OCI-LY7 (cell line): ENCODE data around the gene FOXO3. TPM values are rescaled to one million over a fixed set of nuclear protein-coding genes. Genes with fewer than 3 reads are reported as not detected.

Source experiments
- BruUV-seq: library from RNA; stranded (reverse); fragments of 400-500 nt; replicated peaks from 2 replicates; lab custom pipeline; 2021; lab: Mats Ljungman, UMichigan
- CTCF ChIA-PET: fragments of 300-600 bp; sonication (Branson Sonifier 250); formaldehyde crosslinking; loops from one replicate; lab custom pipeline; 2022; ENCODE audit warnings: antibody characterized with exemption; ENCODE audit not compliant: unreplicated experiment; lab: Charles Lee
- POLR2A ChIA-PET: fragments of 300-600 bp; sonication (Branson Sonifier 250); formaldehyde crosslinking; loops from one replicate; lab custom pipeline; 2022; ENCODE audit warnings: antibody characterized with exemption; lab: Charles Lee
- DNase-seq: peaks from one replicate; pipeline ENCODE4 v3.0.0-alpha.2; 2015; ENCODE audit warnings: low spot score
- H2AFZ ChIP-seq: fragments of 200-600 bp; sonication (generic), shearing (Covaris generic); 2 replicates; pipeline ENCODE4 v1.6.1; 2014; ENCODE audit warnings: mild to moderate bottlenecking, antibody characterized with exemption, low read length, moderate library complexity
- H3K27ac ChIP-seq: fragments of 200-600 bp; sonication (generic); 2 replicates; pipeline ENCODE4 v1.5.1; 2014; ENCODE audit warnings: mixed run types, low read depth, mild to moderate bottlenecking, moderate library complexity, low read length, inconsistent platforms; ENCODE audit not compliant: poor library complexity, severe bottlenecking
- H3K36me3 ChIP-seq: fragments of 200-600 bp; sonication (generic); 2 replicates; pipeline ENCODE4 v1.6.1; 2014; ENCODE audit warnings: mild to moderate bottlenecking, antibody characterized with exemption, low read length, moderate library complexity, mixed read lengths; ENCODE audit not compliant: insufficient read depth
- H3K4me1 ChIP-seq: fragments of 200-600 bp; sonication (generic); 2 replicates; pipeline ENCODE4 v1.5.1; 2014; ENCODE audit warnings: mild to moderate bottlenecking, low read length; ENCODE audit not compliant: insufficient read depth, poor library complexity, severe bottlenecking
- H3K4me2 ChIP-seq: fragments of 200-600 bp; sonication (generic); 2 replicates; pipeline ENCODE4 v1.6.1; 2014; ENCODE audit warnings: mild to moderate bottlenecking, low read length
- H3K4me3 ChIP-seq: fragments of 200-600 bp; sonication (generic); 2 replicates; pipeline ENCODE4 v1.5.1; 2014; ENCODE audit warnings: mild to moderate bottlenecking, low read depth, low read length; ENCODE audit not compliant: poor library complexity, severe bottlenecking
- H3K79me2 ChIP-seq: fragments of 200-600 bp; sonication (generic); 2 replicates; pipeline ENCODE4 v1.6.1; 2016; ENCODE audit warnings: low read depth, mild to moderate bottlenecking, low read length, moderate library complexity, mixed read lengths; ENCODE audit not compliant: insufficient read depth
- H3K9me2 ChIP-seq: fragments of 200-600 bp; sonication (generic); 2 replicates; pipeline ENCODE4 v1.6.1; 2016; ENCODE audit warnings: mild to moderate bottlenecking, low read length, mixed read lengths; ENCODE audit not compliant: insufficient read depth
- H3K9me3 ChIP-seq: fragments of 200-600 bp; sonication (generic); 2 replicates; pipeline ENCODE4 v1.6.1; 2014; ENCODE audit warnings: mild to moderate bottlenecking, mixed run types, low read length, mixed read lengths
- H4K20me1 ChIP-seq: fragments of 200-600 bp; sonication (generic); 2 replicates; pipeline ENCODE4 v1.6.1; 2014; ENCODE audit warnings: mild to moderate bottlenecking, antibody characterized with exemption, low read length, moderate library complexity, mixed read lengths; ENCODE audit not compliant: insufficient read depth
- EZH2phosphoT487 ChIP-seq: fragments of 200-600 bp; sonication (generic); IDR thresholded peaks from 2 replicates; pipeline ENCODE4 v1.6.1; 2018; ENCODE audit warnings: low read depth, borderline replicate concordance, mild to moderate bottlenecking, mixed run types, antibody characterized with exemption, low read length, moderate library complexity, mixed read lengths
- intact Hi-C: fragments of 100-400 bp; cut with micrococcal nuclease; formaldehyde crosslinking; loops from one replicate; pipeline ENCODE4 v1.10.0; 2022; ENCODE audit not compliant: unreplicated experiment
- total RNA-seq, 2 experiments: library from RNA; depleted of rRNA in 1 of 2; stranded (reverse); fragments of >200 nt in 1 of 2; shearing (Covaris generic) in 1 of 2; gene quantifications; 2 replicates each; pipeline ENCODE4 v1.2.3, GENCODE V29; 2014 to 2022
- TF ChIP-seq, protein P1 (sequence below): fragments of 200-600 bp; sonication (generic); conservative IDR thresholded peaks from 2 replicates; pipeline ENCODE4 v1.5.1; 2014; ENCODE audit warnings: mild to moderate bottlenecking, antibody characterized with exemption, low read length, moderate library complexity, mixed read lengths

FOXO3 gene
- total RNA-seq, 2 experiments from 2014 or later: 3.8 to 9.9 TPM

DNA sequence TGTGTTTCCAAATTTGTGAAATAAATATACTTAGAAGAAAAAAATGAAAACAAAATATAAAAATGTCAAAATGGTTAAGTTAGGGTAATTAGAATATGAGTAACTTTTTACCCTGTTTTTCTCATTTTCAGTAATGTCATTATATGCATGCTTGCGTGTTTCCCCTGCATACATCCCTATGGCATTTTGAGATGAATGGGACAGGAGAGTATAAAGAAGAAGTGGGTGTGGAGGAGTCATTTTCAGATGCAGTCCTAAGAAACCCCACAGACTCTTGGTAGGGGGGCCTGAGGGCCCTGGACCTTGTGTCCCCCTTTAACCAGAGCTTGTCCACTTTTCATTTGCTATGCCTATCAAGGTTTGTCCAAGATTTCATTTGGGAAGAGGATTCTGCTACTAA is 77.2 kb downstream of the FOXO3 start:
- ChIA-PET CTCF (no interaction called here), POLR2A (no interaction called here)
- Histone ChIP-seq H3K9me2 (no peaks in the 10 kb centered on the region), H2AFZ (no peak overlapping the region), H3K79me2 (no peaks in the 10 kb centered on the region), H3K4me2 (no peak overlapping the region), H3K4me1 (peaks cover 5% of the 10 kb centered on the region), H4K20me1 (no peaks in the 10 kb centered on the region), H3K27ac (no peak overlapping the region), H3K4me3 (no peak overlapping the region), H3K9me3 (no peaks in the 10 kb centered on the region), H3K36me3 (no peaks in the 10 kb centered on the region)
- TF ChIP-seq EZH2phosphoT487: no peak
- TF ChIP-seq, protein P1, sequence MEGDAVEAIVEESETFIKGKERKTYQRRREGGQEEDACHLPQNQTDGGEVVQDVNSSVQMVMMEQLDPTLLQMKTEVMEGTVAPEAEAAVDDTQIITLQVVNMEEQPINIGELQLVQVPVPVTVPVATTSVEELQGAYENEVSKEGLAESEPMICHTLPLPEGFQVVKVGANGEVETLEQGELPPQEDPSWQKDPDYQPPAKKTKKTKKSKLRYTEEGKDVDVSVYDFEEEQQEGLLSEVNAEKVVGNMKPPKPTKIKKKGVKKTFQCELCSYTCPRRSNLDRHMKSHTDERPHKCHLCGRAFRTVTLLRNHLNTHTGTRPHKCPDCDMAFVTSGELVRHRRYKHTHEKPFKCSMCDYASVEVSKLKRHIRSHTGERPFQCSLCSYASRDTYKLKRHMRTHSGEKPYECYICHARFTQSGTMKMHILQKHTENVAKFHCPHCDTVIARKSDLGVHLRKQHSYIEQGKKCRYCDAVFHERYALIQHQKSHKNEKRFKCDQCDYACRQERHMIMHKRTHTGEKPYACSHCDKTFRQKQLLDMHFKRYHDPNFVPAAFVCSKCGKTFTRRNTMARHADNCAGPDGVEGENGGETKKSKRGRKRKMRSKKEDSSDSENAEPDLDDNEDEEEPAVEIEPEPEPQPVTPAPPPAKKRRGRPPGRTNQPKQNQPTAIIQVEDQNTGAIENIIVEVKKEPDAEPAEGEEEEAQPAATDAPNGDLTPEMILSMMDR: no peak
- no peak for DNase-seq
- intact Hi-C loops: no loop called here
- no TSS peak for BruUV-seq

DNA sequence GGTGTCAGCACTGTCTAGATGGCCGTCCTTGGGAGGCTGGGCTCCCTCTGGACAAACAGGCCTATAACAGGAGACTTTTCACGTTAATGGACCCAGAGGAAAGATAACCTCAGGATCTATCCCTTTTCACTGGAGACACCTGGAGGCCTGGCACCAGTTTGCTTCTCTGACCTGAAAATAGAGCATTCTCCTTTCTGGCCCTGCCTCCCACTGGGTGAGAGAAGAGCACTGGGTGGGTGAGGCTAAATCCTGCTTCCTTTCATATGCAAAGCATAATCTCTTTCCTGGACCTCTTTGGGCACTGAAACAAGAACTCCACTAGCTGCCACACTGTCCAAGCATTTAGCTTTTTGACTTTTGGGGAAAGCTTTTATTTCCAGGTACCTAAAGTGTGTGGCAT is 78.3 kb downstream of the FOXO3 start:
- BruUV-seq: no TSS peak

DNA sequence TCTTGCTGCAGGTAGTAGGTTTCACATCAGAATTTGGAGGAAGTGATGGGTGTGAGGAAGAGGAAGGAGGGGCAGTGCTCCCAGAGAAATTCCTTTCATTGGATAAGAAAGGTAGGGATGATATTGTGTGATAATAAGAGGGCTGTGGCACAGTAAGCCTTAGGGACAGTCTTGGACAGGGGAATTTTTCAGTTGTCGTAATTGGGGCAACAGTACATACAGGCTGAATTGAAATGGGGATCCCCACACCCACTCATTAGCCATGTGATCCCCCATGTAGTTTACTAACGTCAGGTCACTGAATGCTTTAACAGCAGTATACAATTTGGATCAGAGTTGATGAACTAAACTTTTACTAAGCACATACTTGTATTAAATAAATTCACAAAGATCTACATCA is 79.4 kb downstream of the FOXO3 start:
- no peaks in the 10 kb centered on the region for H3K79me2 ChIP-seq
- no peak overlapping the region for H3K4me2 ChIP-seq
- no peak overlapping the region for H3K27ac ChIP-seq
- intact Hi-C loops: no loop called here
- no peak overlapping the region for H3K4me3 ChIP-seq
- POLR2A ChIA-PET: interaction anchor here (0.9 kb wide), 1 partner anchor 57 kb away, joined by 3 read pairs; no protein-coding TSS in a partner anchor
- no peaks in the 10 kb centered on the region for H3K9me3 ChIP-seq
- CTCF ChIA-PET: no interaction called here
- TF ChIP-seq, protein P1: no peak
- TF ChIP-seq EZH2phosphoT487: no peak
- H3K36me3 ChIP-seq: no peaks in the 10 kb centered on the region
- H4K20me1 ChIP-seq: no peaks in the 10 kb centered on the region
- BruUV-seq: no TSS peak
- H3K9me2 ChIP-seq: no peaks in the 10 kb centered on the region
- no peak for DNase-seq
- peaks cover 5% of the 10 kb centered on the region for H3K4me1 ChIP-seq
- no peak overlapping the region for H2AFZ ChIP-seq

More for the DNA sequence above, 78.3 kb downstream of the FOXO3 start:
- CTCF ChIA-PET: no interaction called here
- H3K9me3 ChIP-seq: no peaks in the 10 kb centered on the region
- no peaks in the 10 kb centered on the region for H3K9me2 ChIP-seq
- POLR2A ChIA-PET: interaction anchor here (0.7 to 1.1 kb wide), 3 partner anchors 10 to 220 kb away, joined by 3 read pairs; no protein-coding TSS in a partner anchor
- intact Hi-C loops: no loop called here
- no peaks in the 10 kb centered on the region for H3K79me2 ChIP-seq
- no peaks in the 10 kb centered on the region for H4K20me1 ChIP-seq
- H3K4me3 ChIP-seq: no peak overlapping the region
- DNase-seq: no peak
- no peak overlapping the region for H3K4me2 ChIP-seq
- no peak for TF ChIP-seq EZH2phosphoT487
- TF ChIP-seq, protein P1: no peak
- H3K4me1 ChIP-seq: peaks cover 5% of the 10 kb centered on the region
- no peak overlapping the region for H2AFZ ChIP-seq
- H3K27ac ChIP-seq: no peak overlapping the region
- H3K36me3 ChIP-seq: no peaks in the 10 kb centered on the region
